ENCODE data around the gene DAZAP2.

GRCh38 chr12:51200156-51200555, 38.5 kb upstream of the DAZAP2 start:
- no peak for TF ChIP-seq POLR2A (IDR thresholded peaks at IDR 0.05; ENCODE audit: low read length)
- no peak for TF ChIP-seq GATA1 (IDR thresholded peaks at IDR 0.05; ENCODE audit: low read depth, low read length)

Measured in erythroblast (primary cell).